GM19099 (cell line): ENCODE results near the gene ETAA1.

Source experiments
- POLR2A ChIP-seq: IDR thresholded peaks from 3 replicates; pipeline ENCODE4 v1.6.1; 2011; ENCODE audit warnings: low read depth; ENCODE audit not compliant: insufficient read length; ENCODE audit errors: extremely low read depth

The ETAA1 gene

GRCh38 chr2:67400560-67401485 is 3.7 kb downstream of the ETAA1 start:
- no peak for TF ChIP-seq POLR2A

GRCh38 chr2:67408346-67408745 is 11.2 kb downstream of the ETAA1 start:
- no peak for TF ChIP-seq POLR2A

GRCh38 chr2:67412424-67412823 is 15.3 kb downstream of the ETAA1 start:
- TF ChIP-seq POLR2A = no peak

GRCh38 chr2:67414867-67415266 is 17.7 kb downstream of the ETAA1 start:
- TF ChIP-seq POLR2A = no peak

- no peak for TF ChIP-seq POLR2A
Measured at GRCh38 chr2:67416136-67416535, 19.0 kb downstream of the ETAA1 start.

- no peak for TF ChIP-seq POLR2A
Measured at GRCh38 chr2:67423489-67423888, 26.4 kb downstream of the ETAA1 start.

- no peak for TF ChIP-seq POLR2A
Measured at GRCh38 chr2:67436221-67436620, 39.1 kb downstream of the ETAA1 start.

GRCh38 chr2:67437114-67437513 is 40.0 kb downstream of the ETAA1 start:
- no peak for TF ChIP-seq POLR2A

GRCh38 chr2:67438337-67438736 is 41.2 kb downstream of the ETAA1 start:
- TF ChIP-seq POLR2A = no peak

GRCh38 chr2:67445652-67446268 is 48.6 kb downstream of the ETAA1 start:
- no peak for TF ChIP-seq POLR2A

- no peak for TF ChIP-seq POLR2A
Measured at GRCh38 chr2:67446491-67446911, 49.4 kb downstream of the ETAA1 start.

- no peak for TF ChIP-seq POLR2A
Measured at GRCh38 chr2:67448648-67449047, 51.5 kb downstream of the ETAA1 start.

GRCh38 chr2:67451086-67451832 is 54.1 kb downstream of the ETAA1 start:
- no peak for TF ChIP-seq POLR2A

- no peak for TF ChIP-seq POLR2A
Measured at GRCh38 chr2:67453310-67453709, 56.2 kb downstream of the ETAA1 start.
